Pons (tissue), 1 donor: ENCODE results near the gene POU6F2.
A peak's percentile ranks its signal among the peaks of the same experiment; 100 is the strongest.

Experiments used
- DNase-seq: peaks from one replicate; pipeline ENCODE4 v3.0.0-alpha.2; 2016; ENCODE audit warnings: low spot score

POU6F2 gene

DNA sequence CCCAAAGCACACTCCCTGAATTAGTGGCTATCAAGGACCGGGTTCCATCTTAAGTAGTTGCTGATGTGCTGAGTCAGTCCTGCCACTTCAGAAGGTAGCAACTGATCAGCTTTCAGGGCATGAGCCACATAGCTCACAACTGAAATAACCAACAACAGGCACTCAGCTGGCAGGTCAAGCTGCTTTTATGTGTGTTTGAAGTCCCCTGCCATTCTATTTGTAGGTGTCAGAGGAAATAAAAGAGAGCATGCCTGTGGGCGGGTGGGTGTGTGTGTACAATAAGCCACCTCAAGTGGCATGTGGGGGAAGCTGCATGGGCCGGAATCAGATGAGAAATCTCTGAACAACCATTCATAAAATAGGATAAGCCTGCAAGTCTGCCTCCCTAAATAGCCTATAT is 474.2 kb downstream of the POU6F2 start:
- DNase-seq = no peak

DNA sequence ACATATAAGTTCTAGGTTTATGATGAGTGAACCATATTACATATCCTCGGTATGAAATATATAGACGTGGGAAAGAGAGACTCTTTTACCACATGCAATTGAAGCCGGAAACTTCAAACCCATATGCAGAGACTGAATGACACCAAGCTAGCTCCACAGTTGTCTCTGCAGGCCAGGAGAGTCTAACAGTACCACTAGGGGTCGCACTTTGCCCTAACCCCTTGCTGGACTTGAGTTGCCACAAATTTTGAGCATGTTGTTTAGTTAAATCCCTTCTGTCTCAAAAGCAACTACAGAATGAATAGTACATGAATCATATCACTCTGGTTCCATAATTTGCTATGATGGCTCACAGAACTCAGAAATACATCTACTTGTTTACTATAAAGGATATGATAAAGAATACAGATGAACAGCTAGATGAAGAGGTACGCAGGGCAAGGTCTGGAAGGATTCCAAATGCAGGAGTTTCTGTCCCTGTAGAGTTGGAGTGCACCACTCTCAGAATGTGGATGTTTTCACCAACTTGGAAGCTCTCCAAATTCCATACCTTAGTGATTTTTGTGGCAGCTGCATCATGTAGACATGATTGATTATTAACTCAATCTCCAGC is 476.1 kb downstream of the POU6F2 start:
- DNase-seq = peak; percentile 14

DNA sequence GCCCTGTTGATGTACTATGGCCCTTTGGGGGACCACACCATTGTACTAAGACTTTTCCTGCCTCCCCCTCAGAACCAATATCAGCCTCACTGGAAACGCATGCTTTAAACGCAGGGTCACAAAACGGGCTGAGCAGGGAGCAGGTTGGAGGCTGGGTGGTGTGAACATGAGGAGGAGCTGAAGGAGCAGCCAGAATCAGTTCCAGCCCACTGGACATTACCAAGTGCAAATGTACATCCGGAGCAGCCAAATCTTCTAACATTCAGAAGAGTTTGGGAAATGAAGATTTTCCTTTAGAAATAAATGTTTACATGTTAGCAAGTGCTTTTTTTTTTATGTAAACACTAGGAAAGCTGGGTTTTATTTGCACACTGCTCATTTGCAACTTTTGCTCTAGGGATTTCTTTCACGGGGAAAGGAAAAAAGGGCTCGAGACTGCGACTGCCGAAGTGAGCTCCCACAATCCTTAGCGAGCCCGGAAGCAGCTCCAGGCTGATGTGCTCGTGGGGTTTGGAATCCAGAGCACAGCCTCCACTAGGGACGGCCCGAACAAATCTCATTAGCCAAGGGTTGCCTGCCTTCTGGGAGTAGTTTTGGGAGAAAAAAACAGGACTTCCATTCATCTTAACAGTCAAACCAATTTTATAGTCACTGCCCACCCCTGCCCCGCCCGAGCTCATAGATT is 480.5 kb downstream of the POU6F2 start:
- no peak for DNase-seq

DNA sequence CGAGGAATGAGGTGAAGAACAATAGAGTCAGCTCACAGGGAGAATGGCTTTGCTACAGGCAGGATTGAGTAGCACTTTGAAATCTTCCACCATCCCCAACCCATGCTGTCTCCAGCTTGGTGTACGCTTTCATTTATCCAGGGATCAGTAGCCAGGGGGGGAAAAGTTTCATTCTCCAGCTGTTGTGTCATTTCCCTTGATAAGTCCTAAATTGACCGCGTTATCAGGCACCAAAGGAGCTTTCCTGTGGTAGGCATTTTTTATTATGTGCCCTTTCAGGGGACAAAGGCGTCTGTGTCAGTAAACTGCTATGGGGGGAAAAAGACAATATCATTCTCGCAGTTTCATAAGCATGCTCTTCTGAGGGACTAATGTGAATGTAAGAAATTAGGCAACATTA is 481.9 kb downstream of the POU6F2 start:
- DNase-seq = no peak

DNA sequence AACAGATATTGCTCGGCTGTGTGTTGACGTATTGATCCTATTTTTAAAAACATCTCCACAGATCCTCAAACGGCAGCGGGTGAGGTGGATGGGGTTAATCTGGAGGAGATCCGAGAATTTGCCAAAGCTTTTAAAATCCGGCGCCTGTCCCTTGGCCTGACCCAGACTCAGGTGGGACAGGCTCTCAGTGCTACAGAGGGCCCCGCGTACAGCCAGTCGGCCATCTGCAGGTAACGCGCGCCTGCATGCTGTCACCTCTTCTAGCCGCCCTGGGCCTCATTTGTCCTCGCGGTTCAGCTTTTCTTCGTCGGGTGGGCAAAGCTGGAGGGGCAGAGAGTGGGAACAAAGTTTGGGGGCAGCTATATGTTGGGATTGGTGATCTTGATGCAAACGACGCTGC is 482.8 kb downstream of the POU6F2 start:
- no peak for DNase-seq

DNA sequence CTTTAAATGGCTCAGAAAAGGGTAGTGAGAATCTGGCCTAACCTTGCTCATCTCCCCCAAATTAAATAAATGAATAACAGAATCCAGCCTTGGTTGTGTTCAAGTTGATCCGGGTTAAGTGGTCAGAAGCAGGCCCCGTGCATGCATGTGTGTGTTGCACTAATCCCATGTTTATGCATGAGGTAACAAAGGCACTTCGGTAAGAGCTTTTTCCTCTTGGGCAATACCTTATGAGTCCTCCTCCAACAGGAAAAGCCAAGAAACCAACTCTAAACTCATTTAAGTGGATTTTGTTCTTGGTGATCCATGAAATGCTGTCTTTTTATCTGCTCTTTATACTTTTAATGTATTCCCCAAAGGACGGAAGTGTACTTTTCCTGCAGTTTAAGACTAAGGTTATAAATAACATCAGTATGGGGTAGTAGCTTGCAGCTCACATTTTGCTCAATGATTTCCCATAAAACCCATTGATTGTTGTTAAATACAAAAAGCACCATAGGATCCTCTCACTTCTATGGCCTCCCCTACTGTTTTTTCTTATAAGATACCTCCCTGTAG is 483.6 kb downstream of the POU6F2 start:
- DNase-seq = no peak

DNA sequence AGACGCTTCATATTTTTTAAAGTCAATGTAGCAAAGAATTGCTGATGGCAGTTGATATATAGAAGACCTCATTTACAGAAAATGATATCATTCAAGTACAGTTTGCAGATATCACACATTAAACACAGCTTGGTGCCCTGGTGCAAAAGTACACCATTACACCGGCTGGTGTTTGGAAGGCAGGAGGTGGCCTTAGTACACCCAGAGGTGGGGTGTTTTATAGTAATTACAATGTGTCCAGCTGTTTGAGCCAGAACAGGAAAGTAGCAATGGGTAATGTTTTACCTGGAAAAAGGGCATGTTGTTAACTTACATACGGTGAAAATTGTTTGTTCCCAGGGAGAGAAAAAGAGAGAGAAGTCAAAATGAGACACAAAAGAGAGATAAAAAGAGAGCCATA is 485.5 kb downstream of the POU6F2 start:
- DNase-seq = no peak

DNA sequence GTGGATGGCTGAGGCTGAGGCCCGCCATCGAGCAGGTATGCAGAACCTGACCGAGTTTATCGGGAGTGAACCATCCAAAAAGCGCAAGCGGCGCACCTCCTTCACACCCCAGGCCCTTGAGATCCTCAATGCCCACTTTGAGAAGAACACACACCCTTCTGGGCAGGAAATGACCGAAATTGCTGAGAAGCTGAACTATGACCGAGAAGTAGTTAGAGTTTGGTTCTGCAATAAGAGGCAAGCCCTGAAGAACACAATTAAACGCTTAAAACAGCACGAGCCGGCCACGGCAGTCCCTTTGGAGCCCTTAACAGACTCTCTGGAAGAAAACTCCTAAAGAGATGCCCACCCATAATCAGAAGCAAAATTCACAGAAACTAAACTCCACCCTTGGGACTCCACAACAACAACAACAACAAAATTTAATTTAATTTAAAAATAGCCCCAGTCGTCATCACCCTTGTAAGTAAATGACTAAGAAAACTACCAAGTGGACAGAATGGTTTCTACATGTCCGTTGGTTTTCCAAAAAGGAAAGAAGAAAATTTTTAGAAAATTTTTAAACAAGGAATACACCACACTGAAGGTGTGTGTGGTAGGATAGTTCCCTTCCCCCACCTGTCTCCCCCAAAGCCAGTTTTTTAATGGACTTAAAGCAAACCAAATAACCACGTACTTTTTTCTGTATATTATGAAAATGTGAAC is 486.8 kb downstream of the POU6F2 start:
- no peak for DNase-seq

DNA sequence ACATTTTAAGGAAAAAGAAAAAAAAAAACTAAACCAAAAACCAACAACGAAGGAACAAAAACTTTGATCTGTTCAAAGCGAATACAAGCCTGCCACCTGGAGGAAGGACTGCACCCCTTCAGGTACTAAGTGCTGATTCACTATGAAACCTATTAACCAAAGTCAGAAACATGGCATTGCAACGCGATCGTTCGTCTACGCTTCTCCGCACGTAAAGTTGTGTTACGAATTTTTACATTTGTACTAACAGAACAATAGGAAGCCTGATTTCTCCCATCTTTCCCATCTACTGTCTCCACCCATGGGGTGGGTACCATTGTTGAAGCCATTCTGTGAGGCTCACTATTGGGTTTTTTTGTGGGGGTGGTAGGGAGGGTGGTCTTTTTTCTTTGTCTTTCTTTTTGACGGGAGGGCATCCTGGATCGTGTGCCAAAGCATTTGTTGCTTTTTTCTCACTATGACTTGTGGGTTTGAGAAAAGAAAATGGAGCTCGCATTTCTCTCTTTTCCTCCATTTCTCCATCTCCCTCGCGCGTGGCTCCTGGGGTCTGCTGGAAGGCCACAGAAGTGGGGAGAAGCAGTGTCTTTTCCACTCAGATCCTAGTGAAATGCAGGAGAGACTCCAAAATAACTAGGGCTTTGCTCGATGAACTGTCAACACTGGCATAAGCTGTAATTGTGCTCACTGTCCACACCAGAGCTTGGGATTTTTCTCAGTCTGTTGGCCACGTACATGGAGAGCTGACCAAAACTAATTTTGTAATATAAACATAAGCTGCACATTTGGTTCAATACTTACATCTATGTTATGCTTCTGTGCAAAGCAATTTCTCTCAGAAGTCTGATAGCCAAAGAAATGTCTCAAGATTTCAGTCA is 487.6 kb downstream of the POU6F2 start:
- DNase-seq = peak; percentile 35

DNA sequence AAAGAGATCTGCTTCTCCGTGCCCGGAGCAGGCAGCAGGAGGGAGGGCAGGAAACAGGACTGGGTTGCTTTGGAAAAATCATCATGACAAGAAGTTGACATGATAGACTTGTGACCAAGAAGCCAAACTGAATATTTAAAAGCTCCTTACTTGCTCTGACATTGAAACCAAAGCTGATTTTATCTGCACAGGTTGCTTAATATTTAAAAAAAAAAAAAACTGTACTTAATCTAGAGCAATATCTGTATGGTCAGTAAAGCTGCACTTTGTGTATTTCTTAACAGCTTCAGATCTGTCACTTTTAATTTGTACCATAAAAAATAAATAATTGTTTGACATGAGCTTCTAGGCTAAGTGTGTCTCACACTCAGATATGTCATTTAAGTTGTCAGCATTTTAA is 490.6 kb downstream of the POU6F2 start:
- no peak for DNase-seq

DNA sequence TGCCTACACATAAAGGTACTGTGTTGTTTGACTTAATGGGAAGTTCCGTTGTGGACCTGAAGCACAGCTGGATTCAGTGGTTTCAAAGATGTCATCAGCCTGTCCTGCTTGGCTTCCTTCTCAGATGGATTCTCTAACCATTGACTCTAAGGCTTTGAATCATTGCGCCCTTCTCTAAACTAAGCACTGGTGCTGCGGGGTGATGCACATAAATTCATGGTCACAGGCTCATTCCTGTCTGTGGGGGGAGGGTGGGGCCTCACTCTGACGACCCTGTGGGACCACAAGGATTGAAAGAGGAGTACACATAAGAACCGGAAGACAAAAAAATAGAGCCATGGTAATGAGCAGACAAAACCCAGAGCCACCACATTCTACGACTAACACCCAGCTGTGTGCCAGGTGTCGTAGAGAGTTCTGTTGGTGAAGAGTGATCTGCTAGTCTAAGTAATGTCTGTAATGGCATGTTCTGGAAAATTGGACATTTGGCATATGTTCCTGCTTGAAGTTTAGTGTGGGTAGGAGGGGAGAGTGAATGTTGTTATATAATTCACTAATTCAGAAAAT is 491.2 kb downstream of the POU6F2 start:
- DNase-seq = no peak

DNA sequence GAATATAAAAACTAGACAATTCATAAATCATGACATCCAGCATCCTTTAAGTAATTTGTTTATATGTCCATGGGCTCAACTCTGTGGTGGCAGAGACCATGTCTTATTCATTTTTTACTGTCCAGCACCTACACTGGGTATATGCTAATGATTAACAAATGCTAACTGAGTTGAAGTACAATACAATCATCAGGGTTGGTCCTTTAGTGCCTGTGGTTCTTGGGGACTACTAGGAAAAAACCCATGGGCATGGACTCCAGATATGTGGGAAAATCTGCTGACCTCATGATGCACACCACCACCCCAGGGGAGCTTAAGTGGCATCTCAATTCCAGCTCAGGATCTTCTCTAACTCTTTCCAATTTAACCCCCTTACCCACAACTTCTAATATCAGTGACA is 503.2 kb downstream of the POU6F2 start:
- no peak for DNase-seq

DNA sequence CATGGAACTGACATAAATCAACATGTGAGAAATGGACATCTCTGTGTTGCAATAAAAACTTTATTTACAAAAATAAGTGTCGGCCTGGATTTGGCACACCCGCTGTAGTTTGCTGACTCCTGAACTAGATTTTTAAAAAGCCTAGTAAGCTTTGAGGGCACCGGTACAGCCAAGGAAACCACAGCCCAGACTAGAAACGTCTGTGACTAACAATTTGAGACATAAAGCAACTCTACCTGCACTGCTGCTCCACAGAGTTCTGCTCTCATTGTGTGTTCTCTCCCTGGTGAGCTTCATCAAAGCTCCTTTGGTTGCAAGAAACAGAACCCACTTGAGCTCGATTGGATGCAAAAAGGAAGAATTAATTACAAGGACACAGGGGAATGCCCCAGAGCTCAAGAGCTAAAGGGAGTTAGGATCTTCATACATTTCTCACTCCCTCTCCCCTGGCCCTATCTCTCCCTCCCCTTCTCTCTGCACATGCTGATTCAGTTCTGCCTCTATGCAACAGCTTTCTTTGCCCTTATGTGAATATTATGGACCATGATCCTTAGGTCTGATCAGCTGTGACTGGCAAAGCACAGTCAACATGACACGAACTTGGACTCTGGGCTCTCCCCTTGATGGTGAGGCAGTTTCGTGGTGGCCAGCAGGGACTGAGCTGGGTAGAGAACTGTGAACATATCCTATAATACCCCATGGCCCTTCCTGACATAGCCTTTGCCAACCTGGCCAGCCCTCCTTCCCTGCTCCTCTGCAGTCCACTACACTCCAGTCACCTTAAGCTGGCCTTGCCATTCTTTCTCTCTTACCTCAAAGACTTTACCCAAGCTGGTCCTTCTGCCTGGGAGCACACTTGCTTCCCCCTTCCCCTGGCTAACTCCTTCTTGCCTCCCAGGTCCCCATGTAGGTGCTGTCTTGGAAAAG is 511.0 kb downstream of the POU6F2 start:
- DNase-seq = no peak

DNA sequence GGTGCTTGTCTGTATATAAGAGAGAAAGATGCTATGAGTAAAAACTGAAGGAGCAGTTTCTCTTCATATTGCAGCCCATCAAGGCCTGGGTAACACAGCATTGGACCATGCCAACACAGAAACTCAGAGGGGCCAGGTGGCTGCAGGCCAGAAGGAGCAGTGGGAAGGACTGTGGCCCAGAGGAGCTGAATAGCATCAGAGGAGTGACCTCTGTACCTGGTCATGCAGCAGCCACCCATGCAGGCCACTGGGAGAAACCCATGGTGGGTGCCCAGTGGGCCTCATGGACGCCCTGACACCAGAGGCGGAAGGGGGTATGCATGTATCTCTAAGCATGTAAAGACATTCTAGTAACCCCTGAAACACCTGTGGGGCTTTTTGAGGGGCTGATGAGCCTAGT is 512.6 kb downstream of the POU6F2 start:
- DNase-seq = no peak

DNA sequence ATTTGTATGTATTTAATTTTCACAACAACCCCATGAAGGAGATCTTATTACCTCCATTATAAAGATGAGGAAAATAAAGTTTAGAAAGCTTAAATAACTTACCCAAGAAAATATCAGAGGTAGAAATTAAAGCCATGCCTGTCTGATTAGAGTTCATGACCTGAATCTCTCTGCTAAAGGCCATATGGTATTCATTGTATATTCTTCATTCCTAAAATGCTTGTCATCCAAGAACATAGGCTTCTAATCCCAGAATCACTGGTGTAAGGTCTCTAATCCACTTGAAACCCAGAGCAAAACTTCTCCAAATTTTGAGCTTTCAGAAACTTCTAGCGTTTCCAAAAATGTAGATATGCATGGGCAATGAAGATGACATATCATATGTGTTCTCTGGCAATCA is 516.2 kb downstream of the POU6F2 start:
- no peak for DNase-seq

DNA sequence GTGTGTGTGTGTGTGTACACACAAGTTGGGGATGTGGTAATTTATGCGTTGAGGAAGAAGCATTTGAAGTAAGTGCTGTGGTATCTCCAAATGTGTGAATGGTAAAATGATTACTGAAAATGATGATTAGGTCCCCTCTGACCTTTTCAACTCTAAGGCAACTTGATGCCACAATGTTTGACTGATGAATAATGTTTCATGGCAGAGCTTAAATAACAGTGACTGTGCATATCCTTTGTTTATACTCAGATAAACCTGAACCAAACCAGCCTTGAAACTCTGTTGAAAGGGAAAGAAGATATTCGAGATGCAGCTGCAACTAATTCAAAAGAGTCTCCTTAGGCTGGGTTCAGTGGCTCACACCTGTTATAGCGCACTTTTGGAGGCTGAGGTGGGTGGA is 523.6 kb downstream of the POU6F2 start:
- no peak for DNase-seq

DNA sequence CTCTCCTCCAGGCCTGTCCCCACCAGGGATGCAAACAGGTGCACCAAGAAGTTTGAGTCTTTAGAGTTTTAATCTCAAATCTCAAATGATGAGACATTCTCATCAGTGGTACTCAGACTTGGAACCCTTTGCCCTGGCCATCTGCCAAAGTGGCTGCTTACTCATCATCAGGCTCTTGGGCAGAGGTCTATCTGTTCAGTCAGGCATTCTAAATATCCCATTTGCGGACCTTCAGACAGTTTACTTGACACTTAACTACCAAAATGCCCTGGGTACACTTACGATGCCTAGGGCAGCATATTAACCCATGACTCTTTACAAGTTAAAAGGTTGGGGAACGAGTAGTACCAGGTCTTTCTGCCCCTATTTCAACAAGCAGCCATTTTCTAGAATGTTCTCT is 527.3 kb downstream of the POU6F2 start:
- DNase-seq = no peak

DNA sequence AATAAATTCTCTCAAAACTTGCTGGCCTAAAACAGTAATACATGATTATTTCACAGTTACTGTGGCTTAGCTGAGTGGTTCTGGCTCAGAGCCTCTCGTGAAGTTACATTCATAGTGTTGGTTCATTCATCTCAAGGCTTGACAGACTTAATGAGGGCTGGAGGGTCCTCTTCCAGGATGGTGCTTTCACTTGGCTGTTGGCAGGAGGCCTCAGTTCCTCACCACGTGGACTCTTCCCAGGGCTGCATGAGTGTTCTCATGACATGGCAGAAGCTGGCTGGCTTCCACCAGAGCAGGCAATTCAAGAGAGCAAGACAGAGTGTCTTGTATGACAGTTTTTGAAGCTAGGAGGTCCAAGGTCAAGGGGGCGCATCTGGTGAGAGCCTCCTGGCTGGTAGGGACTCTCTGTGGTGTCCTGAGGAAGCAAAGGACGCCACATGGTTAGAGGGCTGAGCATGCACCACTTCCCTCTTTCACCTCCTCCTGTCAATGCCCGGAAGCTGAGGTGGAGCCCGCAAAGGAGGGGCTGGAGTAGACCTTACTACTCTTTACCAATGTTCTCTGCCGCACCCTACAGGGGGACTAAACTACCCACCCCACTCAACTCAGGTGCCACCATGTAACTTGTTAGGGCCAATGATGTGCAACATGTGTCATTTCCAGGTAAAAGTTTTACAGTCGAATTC is 530.3 kb downstream of the POU6F2 start:
- no peak for DNase-seq

DNA sequence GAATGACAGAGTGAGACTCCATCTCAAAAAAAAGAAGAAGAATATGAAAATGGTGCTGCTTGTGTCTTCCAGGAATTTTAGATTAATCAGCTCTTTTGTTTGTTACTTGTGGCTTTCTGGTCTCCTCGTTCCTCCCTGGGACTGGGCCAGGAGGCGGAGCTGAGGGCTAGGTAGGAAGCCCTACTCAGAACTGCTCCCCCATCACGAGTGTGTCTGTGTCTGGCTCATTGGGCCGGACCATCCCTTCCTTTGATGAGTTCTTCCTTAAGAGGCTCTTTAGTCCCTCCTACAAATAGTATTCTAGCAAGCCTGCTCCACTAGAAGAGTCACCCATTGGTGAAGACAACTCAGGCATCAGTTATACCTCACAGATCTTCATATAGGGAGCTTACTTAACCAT is 531.7 kb downstream of the POU6F2 start:
- DNase-seq = no peak

DNA sequence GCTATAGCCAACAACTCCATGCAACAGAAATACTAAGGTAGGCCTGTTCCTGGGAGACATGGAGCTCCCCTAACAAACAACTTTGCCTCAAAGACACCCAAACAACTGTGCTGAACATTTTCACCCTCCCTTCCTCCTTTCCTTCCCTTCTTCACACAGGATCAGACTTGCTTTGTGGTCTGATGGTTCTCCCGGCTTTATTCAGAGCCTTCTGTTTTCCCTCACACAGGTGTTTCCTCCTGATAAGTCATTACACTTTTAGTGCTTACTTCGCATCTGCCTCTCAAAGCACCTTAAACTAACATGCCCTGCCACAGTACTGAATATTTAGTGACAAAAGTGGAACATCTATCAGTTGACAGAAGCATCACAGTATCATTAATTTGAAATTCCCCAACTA is 532.2 kb downstream of the POU6F2 start:
- no peak for DNase-seq
